AG08396 (cell line): ENCODE results near the gene SOAT2.
A peak's percentile ranks its signal among the peaks of the same experiment; 100 is the strongest.

ENCODE experiments used
- DNase-seq: peaks from one replicate; pipeline ENCODE4 v3.0.0; 2012; ENCODE audit warnings: low spot score, mixed read lengths

The SOAT2 gene

DNA sequence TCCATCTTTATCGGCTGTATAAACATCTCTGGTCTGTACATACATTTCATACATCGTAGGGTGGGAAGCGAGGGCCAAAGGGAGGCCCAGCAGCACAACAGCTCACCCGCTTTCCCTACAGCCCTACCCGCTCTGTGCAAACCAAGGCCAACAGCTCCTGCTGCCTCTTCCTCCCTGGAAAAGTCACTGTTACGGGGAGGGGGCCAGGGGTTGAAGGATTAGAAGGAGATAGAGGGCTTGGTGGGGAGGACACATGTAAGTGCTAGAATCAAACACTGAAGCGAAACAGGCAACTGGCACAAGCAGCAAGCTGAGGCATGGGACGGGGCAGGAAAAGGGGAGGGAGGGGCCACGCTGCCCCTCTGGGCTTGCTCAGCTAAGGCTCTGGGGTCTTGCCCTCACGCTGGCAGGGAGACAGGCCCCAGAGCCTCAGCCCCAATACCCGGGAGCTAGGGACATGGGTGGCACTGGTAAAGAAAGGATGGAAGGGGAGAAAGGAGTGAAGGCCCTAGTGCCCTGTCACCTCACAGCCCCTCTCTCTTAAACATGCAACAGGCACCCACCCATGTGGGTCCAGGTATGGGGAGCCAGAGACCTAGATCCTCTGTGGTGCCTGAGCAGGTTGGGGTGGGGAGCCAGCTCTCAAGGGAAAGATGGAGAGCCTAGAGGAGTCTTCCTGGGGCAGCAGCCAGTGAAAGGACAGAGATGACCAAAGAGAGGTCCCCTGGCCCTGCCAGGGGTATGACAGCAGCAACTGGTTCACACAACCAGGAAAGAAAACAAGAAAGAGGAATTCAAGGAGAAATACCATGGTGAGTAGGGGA is 38.5 kb upstream of the SOAT2 start:
- DNase-seq = no peak

DNA sequence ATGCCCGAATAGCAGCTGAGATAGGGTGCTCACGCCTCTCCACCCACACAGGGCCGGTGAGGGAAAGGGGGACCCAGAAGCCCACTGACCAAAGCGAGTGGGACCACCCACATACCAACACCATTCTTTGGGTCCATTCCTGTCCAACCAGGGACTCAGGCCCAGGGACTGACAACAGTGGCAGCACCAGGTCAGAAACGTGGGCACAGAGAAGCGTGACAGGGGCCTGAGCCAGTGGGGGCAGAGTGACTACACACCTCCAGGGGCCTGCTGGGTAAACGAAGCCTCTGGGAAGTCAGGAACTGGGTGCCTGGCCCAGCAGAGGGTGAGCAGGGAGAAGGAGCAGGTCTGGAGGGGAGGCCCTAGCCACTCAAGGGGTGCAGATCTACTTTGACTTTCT is 37.8 kb upstream of the SOAT2 start:
- DNase-seq = no peak

DNA sequence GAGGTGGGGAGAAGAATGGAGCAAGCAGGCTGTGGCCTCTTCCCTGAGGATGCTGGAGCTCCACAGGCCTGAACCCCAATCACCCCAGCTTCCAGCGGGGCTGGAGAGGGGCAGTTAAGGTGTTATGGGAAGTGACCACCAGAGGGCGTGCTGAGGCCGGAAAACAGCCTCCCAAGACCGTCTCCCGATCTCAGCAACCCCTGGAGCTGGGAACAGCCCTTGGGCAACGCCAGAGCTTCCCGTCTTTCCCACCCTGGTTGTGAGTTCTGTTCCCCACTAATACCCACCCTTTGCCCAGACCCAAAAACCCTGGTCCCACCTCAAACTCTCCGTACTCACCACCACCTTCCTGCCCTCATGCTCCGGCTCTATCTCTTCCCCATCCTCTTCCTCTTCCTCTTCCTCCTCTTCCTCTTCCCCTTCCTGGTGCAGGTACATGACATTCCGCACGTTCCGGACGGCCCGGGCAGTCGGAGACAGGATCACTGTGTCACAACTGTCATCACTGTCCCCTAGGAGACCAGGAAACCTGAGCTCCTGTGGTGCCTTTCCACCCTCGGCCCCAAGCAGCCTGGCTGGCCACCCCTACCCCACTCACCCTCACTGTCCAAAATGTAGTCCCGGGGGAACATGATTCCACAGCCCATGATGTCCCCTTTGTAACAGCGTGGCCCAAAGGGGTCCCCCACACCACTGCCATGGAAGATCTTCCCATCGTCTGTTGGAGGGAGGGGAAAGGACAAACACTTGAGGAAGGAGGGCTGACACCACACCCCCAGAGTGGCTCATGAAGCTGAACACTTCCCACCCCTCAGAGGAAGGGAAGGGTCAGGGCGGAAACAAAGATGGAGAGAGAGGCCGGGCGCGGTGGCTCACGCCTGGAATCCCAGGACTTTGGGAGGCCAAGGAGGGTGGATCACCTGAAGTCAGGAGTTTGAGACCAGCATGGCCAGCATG is 37.0 kb upstream of the SOAT2 start:
- peak; percentile 88 for DNase-seq

DNA sequence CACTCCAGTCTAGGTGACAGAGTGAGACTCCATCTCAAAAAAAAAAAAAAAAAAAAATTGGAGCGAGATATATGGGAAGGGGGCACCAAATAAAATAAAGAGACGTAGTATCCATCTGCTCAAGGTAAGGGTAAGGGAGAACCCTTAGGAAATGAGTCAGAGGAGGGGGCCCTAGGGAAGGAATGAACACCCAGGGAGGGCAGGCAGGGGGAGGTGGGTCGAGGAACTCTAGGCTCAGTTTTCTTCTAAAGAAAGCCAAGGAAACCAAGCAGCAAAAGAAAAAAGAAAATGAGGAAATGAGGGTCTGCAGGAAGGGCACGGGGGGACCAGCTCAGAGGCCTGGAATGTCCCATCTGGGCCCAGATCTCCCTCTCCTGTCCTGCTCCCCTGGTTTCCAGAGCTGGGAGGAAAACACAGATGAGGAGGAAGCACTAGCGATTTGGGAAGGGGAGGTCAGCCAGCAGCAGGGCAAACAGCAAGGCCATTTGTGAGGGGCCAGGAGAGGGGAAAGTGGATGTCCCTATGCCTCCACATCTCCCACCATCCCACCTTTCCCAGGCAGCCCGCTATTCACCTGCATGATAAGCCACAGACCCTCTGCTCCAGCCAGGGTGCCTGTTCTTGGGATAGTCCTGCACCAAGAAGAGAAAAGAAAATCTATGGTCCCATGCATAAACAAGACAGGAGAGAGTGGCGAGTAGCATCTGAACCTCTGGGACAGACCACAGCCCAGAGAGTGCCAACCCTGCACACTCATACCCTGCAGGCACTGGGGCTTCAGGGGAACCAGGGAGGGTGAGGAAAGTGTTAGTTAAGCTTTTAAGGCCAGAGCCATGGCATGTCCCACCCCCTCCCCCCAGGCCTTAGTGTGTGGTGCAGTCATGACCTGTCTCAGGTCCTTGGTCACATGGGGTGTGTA is 36.0 kb upstream of the SOAT2 start:
- DNase-seq = no peak

DNA sequence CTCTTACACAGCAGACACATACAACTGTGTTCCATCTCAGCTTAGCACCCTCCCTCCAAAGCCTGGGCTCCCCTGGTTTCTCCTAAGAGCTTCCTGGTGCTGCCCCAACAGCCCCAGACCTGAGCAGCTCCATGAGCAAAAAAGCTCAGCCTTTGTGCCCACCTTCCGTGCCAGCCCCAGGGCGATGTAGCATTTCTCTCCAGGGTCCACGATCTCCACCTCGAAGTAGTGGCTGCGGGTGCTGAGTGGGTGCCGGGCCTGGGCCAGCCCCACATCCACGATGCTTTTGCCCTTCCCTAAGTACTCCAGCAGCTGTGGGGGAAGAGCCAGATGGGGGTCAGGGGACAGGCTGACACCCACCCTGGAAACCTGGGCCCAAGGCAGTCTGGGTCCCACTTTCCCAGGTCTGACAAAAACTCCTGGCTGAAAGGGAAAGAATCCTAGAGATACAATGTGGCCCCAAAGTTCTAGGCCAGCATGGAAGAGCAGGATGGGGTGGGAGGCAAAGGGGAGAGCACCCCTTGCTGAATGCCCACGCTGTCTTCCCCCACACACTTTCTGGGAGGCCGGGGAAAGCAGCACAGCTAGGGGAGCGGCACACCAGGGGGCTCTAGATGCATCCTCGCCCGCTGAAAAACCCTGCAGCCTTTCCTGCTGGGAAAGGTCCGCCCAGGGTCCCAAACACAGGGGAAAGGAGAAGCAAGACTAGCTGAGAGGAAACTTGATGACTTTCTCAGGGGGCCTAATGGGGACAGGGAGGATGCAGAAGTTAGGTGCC is 35.1 kb upstream of the SOAT2 start:
- no peak for DNase-seq

DNA sequence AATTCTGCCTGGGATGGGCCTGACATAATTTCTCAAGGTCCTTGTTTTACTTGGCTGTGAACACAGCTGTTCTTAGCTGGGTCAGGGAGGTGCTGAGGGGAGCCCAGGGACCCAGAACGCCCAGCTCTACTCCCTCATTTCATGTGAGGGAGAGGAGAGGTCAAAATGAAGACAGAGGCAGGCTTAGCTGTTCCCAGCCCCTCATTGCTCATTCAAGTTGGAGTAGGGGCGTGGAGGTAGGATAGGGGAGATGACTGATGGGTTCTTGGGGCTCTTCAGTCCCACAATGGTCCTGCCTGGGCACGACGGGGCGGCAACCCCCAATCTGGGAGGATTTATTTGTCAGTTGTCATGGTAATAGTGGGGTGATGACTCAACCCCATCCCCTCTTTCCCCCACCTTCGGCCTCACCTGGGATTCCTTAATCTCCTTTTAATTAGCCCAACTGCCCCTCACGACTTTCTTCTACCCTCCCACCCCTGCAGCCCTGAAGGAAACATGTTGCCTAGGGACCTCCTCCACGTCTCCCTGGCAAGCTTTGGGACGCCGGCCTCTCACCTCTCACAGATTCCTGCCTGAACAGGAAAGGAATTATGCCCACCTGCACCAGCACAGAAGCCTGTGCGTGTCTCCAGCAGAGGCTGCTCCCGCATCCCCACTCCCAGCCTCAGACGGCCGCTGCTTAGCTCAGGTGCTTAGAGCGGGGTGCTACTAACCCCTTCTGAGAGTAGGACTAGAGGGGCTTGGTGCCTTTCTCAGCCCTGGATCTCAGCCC is 34.3 kb upstream of the SOAT2 start:
- no peak for DNase-seq

DNA sequence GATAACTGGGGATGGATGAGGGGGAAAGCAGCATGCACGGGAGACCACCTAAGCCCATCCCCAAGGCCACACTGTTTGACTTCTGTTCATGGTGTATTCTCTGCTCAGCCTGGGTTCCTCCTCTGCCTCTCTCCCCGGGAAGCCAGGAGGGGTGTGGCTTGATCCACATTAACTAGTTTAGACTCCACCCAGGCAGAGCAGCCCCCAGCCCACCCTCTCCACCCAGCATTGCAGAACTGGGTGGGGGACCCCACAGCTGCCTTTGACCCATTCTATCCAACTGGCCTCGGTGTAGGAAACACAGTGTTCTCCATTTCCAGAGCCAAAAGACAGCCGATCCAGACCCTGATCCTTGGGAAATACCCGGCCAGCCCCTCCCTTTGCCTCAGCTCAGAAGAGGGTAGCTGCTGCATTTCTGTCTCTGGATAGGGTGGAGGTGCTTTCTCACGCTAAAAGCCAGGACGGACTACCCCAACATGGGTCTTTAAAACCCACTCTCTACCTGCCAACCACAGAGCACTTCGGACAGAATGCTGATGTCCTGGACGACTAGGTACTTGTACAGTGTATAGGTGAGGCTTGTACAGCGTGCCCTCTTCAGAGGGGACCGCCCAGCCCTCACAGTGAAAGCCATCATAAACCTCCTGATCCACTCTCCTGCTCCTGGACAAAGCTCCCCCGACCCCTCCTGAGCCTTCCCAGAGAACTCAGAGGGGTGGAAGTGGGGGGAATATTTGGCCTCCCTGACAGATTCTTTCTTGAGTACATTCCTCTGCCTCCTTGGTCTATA is 33.5 kb upstream of the SOAT2 start:
- no peak for DNase-seq

DNA sequence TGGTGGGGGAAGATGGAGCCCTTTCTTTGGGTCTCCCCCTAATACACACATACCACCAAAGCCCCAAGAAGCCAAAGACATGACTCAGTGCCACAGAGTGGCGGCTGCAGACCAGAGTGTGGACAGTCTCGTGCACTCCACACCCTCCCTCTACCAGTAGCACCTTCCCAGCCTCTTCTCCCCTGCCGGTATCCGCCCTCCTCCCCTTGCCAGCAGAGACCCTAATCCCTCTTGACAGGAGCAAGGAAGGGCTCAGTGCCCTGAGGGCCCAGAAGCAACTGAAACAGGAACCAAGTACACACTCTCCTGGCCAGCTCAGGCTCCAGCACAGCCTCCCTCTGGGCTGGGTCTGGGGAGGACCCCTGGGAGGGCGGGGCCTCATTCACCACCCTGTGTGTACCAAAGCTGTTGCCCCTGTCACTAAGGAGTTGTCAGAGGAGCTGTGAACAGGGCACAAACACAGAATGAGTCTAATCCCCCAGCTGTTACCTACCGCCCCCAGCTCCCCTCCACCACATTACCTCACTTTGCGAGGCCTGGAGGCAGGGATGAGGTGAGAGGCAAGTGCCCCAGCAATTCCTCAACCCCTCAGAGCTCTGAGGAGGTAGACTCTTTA is 32.3 kb upstream of the SOAT2 start:
- DNase-seq = no peak

DNA sequence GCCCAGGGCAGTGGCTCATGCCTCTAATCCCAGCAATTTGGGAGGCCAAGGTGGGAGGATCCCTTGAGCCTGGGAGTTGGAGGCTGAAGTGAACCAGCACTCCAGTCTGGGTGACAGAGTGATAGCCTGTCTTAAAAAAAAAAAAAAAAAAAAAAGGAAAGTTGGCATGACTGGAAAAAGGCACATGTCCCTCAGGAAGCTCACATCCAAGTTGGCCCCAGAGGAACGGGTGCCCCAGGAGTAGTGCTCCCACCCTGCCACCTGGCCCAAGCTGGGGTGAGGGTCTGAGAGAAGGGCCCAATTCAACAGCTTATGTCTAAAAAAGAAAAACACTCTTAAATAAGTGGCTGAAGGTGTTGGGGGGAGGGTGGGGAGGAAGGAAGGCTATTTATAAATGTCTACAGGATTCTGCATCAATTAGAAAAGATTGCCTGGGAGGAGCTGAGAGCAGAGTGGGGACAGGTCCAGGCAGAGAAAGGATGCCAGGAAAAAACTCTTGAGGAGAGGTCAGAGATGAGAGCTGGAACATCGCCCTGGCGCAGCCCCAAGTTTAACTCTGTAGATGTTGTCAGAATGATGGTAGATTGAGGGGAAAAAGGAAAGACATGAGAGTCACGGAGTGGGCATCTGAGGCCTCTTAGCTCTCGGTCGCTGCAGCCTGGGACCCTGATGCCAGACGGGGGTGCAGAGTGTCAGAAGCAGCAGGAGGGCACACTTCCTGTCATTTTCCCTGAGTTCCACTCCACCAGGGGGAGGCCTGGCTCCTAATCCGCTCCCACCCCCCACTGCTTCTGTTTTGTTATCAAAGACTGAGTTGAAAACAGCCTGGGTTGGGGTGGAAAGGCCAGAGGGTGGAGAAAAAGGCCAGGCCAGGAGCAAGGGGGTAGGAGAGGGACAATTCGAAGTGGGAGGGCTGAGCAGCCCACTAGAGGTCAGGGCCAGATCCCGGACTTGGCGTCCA is 31.4 kb upstream of the SOAT2 start:
- no peak for DNase-seq

DNA sequence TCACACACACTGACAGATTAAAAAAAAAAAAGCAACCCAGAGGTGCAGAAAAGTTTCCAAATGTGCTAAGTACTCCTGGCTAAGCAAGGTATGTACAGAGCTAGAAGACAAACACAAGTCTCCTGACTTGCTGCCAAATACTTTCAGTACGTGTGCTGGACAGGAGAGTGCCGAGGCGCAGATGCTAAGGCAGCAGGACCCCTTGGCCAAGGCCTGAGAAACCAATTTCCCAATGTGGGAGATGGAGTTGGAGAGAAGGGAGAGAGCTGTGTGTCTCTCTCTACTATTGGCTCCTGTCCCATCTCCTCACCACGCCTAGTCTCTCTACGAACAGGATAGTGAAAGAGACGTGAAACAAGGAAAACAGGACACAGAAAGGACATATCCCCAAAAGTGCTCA is 29.4 kb upstream of the SOAT2 start:
- DNase-seq = no peak

DNA sequence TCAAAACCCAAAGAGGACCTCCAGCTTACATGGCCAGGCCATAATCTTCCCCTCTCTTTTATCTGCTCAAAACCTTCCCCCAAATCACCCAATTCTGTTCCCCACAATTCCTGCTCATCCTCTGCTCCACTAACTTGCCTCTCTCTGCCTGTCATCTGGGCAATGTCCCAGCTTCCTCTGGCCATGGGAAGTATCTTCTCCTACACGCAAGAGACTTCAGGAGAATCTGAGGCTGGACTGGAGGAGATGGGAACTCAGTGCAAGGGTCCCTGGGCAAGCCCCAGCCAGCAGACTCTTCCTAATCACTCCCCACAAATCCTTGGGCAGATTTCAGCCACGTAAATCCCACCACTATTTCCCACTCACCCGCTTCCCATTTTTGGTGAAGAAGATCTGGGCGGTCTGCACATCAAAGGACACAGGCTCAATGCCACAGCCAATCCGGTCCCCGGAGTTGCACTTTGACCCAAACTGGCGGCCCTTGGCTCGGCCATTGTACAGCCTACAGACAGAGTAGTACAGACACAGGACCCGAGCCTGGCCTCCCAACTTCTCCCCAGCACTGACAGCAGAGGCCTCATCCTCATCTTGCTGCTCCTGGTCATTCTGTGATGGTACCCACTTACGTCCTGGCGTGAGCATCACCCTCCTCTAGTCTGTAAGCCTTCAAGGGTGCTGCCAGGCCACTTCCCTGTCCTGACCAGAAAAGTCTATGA is 28.8 kb upstream of the SOAT2 start:
- no peak for DNase-seq

DNA sequence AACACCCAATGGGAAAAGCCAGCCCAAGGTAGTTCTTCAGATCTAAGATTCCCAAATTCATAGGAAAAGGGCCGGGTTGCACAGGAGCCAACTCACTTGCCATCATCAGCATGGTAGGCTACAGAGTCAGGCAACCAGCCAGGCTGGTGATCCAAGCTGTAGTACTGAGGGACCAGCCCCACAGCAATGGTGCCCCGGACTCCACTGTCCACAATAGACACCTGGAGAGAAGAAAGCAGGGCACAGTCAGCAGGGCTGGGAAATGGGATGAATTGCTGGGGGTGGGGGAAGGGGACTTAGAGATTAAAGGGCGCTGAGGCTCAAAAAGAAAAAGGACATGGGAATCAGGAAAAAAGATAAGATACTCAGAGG is 28.3 kb upstream of the SOAT2 start:
- no peak for DNase-seq

DNA sequence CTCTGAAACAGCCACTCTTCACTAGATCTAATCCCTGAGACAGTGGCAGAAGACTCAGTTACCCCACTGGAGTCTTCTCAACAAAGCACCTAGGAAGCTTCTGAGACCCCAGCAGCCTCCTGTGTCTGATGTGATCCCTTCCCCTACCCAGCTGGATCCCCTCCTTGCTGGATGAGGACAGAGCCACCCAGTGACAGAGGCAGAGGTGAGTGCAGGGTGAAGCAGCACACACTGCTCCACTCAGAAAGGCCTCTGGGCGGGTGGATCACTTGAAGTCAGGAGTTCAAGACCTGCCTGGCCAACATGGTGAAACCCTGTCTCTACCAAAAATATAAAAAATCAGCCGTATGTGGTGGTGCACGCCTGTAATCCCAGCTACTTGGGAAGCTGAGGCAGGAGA is 26.8 kb upstream of the SOAT2 start:
- no peak for DNase-seq

DNA sequence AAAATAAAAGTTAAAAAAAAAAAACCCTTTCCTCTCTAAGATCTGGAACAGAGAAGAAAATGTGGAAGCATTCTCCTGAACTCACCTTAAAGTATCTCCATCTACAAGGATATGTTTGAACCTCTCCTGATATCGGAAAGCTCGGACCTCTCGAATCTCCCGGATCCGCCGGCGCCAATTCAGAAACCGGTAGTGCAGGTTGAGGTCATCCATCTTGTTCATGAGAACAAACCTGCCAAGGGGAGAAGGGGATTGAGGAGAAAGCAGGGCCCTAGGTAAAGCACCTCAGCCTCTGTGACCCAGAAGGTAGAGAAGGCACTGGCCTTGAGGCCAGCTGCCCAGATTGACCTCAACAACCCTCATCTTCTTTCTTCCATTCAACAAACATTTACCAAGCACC is 26.3 kb upstream of the SOAT2 start:
- no peak for DNase-seq

DNA sequence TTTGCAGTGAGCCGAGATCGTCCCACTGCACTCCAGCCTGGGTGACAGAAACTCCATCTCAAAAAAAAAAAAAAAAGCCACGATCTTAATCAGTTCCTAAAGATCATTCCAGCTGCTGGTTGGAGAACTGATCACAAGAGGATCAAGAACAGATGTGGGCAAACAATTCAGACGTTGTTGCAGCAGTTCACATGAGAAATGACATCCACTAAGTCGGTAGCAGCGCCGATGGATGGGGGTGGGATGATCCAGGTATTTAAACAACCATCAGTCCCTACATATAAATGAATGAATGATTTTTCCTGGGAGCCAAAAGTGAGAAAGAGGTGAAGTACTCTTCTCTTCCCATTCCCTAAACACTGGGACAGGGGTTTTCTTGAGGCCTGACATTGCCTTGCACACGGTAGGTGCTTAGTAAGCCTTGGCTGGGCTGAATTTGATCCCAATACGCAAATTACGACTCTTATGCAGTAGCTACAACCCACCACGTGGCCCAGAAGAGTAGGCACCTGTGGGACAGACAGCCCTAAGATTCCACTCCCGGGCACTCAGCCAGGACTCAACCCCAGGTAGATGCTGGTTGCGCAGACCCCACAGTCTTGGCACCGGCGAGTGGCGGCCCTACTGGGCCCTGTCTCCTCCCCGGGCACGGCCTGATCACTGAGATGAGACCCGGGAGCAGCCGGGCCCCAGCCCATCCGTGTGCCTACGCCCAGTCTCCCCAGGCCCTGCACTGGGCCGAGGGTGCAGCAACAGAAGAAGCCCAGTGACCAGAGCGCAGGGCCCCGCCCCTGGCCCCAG is 24.7 kb upstream of the SOAT2 start:
- peak; percentile 30 for DNase-seq
